ENCODE data around the gene DQX1. TPM values are rescaled to one million over a fixed set of nuclear protein-coding genes. Genes with fewer than 3 reads are reported as not detected.

Gene DQX1
- polyA plus RNA-seq, 1 donor from 2014 or later = 0.59 TPM

DNA sequence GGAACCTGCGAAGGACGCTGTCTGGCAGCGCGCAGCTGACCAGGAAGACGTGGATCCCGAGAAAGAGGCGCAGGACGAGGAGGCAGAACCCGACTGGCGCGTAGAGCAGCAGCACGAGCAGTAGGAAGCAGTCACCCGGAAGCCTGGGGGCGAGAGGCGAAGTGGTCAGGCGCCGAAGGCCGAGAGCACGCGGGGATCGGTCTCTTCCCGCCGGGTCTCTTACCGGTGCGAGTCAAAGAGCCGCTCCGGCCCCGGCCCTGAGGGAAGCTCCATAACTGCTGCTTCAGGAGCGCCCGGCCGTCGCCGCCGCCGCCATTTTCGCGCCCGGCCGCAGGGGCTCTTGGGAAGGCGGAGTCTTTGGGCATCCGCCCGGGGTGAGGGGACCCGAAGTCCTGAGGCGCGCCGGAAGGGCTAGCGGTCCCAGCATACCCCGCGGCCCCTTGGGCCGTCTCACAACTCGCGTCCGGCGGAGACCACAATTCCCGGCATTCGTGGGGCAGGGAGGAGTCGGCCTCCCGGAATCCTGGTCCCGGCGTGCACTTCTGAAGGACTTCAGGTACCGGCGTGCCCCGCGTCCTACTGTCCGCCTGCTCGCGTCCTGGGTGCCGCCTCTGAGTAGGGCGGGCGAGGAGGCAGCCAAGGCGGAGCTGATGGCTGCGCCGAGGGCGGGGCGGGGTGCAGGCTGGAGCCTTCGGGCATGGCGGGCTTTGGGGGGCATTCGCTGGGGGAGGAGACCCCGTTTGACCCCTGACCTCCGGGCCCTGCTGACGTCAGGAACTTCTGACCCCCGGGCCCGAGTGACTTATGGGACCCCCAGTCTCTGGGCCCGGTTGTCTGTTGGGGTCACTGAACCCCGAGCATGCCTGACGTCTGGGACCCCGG, 3.6 kb upstream of the DQX1 start, which contains the start of the genes AUP1 and HTRA2:
Gene AUP1 (minus strand): TSS at position 350 of the 882 bp plus-strand sequence. CDS start 77 bp downstream, at position 273.
Gene HTRA2 (plus strand): TSS at position 577 of the 882 bp plus-strand sequence. CDS start 74 bp downstream, at position 651.
- Histone ChIP-seq H3F3A (ENCODE audit: insufficient read depth, low read length, poor library complexity, severe bottlenecking) (no peaks in the 10 kb centered on the region), H2AFZ (ENCODE audit: low read depth, low read length) (peak within 1 kb of the TSS; percentile 40), H3K9ac (ENCODE audit: low read length) (peak within 1 kb of the TSS; percentile 78), H3K9me2 (ENCODE audit: insufficient read depth, low read length) (no peaks in the 10 kb centered on the region), H3K9me3 (ENCODE audit: low read length) (no peaks in the 10 kb centered on the region), H3K4me3 (ENCODE audit: low read length) (peak within 1 kb of the TSS; percentile 73), H4K20me1 (ENCODE audit: insufficient read depth) (no peaks in the 10 kb centered on the region), H3K27me3 (ENCODE audit: insufficient read depth, low read depth, low read length) (no peaks in the 10 kb centered on the region), H3K79me2 (replicated peaks; ENCODE audit: insufficient read depth, low read length) (peaks cover 14% of the 10 kb centered on the region), H3K36me3 (ENCODE audit: insufficient read depth, low read length) (no peaks in the 10 kb centered on the region), H3K27ac (ENCODE audit: low read length) (peak within 1 kb of the TSS; percentile 75), H3K4me2 (ENCODE audit: low read length) (peak within 1 kb of the TSS; percentile 86)
- TF ChIP-seq EP300 (conservative IDR thresholded peaks at IDR 0.05; ENCODE audit: poor library complexity, severe bottlenecking) (peak; percentile 32), SMC3 (conservative IDR thresholded peaks at IDR 0.05; ENCODE audit: poor library complexity) (peak; percentile 49), TAF1 (IDR thresholded peaks at IDR 0.05; ENCODE audit: low read depth) (peak; percentile 72), MXI1 (conservative IDR thresholded peaks at IDR 0.05; ENCODE audit: poor library complexity, severe bottlenecking) (peak; percentile 79), POLR2AphosphoS5 (IDR thresholded peaks at IDR 0.05) (peak; percentile 69), EZH2 (IDR thresholded peaks at IDR 0.05; ENCODE audit: borderline replicate concordance, insufficient read depth, low read length, poor library complexity, severe bottlenecking) (no peak), RAD21 (conservative IDR thresholded peaks at IDR 0.05) (peak; percentile 30)
- TF ChIP-seq, protein P1, sequence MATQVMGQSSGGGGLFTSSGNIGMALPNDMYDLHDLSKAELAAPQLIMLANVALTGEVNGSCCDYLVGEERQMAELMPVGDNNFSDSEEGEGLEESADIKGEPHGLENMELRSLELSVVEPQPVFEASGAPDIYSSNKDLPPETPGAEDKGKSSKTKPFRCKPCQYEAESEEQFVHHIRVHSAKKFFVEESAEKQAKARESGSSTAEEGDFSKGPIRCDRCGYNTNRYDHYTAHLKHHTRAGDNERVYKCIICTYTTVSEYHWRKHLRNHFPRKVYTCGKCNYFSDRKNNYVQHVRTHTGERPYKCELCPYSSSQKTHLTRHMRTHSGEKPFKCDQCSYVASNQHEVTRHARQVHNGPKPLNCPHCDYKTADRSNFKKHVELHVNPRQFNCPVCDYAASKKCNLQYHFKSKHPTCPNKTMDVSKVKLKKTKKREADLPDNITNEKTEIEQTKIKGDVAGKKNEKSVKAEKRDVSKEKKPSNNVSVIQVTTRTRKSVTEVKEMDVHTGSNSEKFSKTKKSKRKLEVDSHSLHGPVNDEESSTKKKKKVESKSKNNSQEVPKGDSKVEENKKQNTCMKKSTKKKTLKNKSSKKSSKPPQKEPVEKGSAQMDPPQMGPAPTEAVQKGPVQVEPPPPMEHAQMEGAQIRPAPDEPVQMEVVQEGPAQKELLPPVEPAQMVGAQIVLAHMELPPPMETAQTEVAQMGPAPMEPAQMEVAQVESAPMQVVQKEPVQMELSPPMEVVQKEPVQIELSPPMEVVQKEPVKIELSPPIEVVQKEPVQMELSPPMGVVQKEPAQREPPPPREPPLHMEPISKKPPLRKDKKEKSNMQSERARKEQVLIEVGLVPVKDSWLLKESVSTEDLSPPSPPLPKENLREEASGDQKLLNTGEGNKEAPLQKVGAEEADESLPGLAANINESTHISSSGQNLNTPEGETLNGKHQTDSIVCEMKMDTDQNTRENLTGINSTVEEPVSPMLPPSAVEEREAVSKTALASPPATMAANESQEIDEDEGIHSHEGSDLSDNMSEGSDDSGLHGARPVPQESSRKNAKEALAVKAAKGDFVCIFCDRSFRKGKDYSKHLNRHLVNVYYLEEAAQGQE (IDR thresholded peaks at IDR 0.05; ENCODE audit: borderline replicate concordance) = peak; percentile 68
- TF ChIP-seq, protein P2, sequence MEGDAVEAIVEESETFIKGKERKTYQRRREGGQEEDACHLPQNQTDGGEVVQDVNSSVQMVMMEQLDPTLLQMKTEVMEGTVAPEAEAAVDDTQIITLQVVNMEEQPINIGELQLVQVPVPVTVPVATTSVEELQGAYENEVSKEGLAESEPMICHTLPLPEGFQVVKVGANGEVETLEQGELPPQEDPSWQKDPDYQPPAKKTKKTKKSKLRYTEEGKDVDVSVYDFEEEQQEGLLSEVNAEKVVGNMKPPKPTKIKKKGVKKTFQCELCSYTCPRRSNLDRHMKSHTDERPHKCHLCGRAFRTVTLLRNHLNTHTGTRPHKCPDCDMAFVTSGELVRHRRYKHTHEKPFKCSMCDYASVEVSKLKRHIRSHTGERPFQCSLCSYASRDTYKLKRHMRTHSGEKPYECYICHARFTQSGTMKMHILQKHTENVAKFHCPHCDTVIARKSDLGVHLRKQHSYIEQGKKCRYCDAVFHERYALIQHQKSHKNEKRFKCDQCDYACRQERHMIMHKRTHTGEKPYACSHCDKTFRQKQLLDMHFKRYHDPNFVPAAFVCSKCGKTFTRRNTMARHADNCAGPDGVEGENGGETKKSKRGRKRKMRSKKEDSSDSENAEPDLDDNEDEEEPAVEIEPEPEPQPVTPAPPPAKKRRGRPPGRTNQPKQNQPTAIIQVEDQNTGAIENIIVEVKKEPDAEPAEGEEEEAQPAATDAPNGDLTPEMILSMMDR (IDR thresholded peaks at IDR 0.05; ENCODE audit: poor library complexity, severe bottlenecking) = no peak

DNA sequence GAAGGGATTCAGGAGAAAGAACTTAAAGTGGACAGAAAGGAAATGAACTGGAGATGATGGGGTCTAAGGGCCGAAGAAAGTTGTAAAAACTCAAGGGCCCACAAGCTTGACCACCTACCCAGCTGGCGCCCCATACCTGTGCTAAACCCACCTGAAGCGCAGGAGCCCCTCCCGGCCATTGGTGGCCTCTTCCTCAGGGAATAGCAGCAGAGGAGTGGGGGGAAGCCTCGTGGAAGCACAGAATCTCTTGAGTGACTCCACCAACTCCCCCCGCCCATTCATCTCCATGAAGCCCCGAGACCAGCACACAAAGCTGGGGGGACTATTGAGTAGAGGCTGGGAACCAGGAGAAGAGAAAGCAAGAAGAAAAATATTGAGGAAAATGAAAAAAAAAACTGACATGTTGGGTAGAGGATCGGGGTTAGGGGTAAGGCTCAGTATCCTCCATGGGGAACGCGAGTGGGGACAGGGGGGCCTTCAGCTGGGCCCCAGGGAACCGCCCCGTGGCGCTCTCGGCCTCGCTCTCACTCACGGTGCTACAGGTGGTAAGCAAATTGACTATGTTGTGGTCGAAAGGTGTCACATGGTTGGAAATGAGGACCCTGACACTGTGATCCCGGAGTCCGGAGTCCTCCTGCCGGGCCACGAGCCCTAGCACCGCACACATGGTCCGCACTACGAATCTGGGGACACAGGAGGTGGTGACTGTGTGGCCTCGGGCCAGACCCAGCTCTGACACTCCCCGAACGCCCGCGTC, 2.7 kb upstream of the DQX1 start:
- TF ChIP-seq, protein P1 (IDR thresholded peaks at IDR 0.05; ENCODE audit: borderline replicate concordance) = no peak
- TF ChIP-seq RAD21 (conservative IDR thresholded peaks at IDR 0.05) (no peak), TAF1 (IDR thresholded peaks at IDR 0.05; ENCODE audit: low read depth) (no peak), EP300 (conservative IDR thresholded peaks at IDR 0.05; ENCODE audit: poor library complexity, severe bottlenecking) (no peak)
- Histone ChIP-seq H3K9me3 (ENCODE audit: low read length) (no peaks in the 10 kb centered on the region), H3K36me3 (ENCODE audit: insufficient read depth, low read length) (no peaks in the 10 kb centered on the region), H4K20me1 (ENCODE audit: insufficient read depth) (no peaks in the 10 kb centered on the region), H3K27ac (ENCODE audit: low read length) (peak overlapping the region; percentile 75), H3K79me2 (replicated peaks; ENCODE audit: insufficient read depth, low read length) (peaks cover 14% of the 10 kb centered on the region), H3K27me3 (ENCODE audit: insufficient read depth, low read depth, low read length) (no peaks in the 10 kb centered on the region), H3F3A (ENCODE audit: insufficient read depth, low read length, poor library complexity, severe bottlenecking) (no peaks in the 10 kb centered on the region), H3K9me2 (ENCODE audit: insufficient read depth, low read length) (no peaks in the 10 kb centered on the region), H3K9ac (ENCODE audit: low read length) (peak overlapping the region; percentile 78), H2AFZ (ENCODE audit: low read depth, low read length) (peak overlapping the region; percentile 40), H3K4me2 (ENCODE audit: low read length) (peak overlapping the region; percentile 79), H3K4me3 (ENCODE audit: low read length) (peak overlapping the region; percentile 73)
